HPDE6-E6E7 (cell line): ENCODE measurements around the gene CAMKK2.
A peak's percentile ranks its signal among the peaks of the same experiment; 100 is the strongest.
"Not testable (repeated sequence)": the region's sequence is repeated elsewhere in the genome, so short reads cannot be mapped to it uniquely, and the experiment has no call there.

Experiments
- DNase-seq: peaks from one replicate; pipeline ENCODE4 v3.0.0; 2011; ENCODE audit warnings: missing footprints; ENCODE audit errors: extremely low spot score

Gene CAMKK2

DNA sequence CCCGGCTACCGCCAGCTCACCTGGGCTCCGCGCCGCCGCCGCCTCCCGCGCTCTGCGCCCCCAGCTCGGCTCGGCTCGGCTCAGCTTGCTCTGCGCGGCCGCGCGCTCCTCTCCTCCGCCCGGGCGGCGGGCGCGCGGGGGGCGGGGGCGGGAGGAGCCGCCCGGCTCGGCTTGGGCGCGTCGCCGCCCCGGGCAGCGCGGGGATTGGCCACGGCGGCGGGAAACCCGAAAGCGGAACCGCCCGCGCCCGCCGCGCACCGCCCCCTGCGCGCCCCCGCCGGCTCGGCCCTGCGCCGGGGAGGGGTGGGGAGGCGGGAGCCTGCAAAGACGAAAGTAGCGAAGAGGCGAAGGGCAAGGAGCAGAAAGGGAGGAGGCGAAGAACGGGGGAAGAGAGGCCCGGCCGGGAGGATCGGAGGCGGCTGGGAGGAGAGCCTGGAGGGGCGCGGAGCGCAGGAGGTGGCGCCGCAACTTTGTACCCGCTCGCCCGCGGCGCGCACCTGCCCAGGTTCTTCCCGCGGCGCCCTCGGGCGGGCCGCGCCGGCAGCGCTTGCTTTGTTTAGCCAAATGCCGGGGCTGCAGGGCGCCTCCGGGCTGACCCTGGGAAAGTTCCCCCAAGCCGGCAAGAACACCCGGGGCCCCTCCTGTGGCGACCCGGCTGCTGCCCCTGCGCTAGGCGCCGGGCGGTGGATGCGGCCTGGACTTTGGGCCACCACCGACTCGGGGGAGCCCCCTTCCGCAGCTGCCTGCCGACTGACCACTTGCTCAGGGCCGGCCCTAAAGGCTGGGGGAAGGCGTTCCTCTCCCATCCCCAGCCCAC is at the start of gene CAMKK2:
Gene CAMKK2, minus strand, starts transcription at position 92 of the 817 bp plus-strand sequence. CDS start 22,183 bp downstream, outside the sequence.
- DNase-seq: peak; percentile 85

- DNase-seq: no peak
Observed at GRCh38 chr12:121345151-121345815, 48.8 kb upstream of the CAMKK2 start.

- no peak for DNase-seq
Observed at GRCh38 chr12:121344506-121344905, 48.0 kb upstream of the CAMKK2 start.

GRCh38 chr12:121337416-121337815 is 40.9 kb upstream of the CAMKK2 start:
- no peak for DNase-seq

DNA sequence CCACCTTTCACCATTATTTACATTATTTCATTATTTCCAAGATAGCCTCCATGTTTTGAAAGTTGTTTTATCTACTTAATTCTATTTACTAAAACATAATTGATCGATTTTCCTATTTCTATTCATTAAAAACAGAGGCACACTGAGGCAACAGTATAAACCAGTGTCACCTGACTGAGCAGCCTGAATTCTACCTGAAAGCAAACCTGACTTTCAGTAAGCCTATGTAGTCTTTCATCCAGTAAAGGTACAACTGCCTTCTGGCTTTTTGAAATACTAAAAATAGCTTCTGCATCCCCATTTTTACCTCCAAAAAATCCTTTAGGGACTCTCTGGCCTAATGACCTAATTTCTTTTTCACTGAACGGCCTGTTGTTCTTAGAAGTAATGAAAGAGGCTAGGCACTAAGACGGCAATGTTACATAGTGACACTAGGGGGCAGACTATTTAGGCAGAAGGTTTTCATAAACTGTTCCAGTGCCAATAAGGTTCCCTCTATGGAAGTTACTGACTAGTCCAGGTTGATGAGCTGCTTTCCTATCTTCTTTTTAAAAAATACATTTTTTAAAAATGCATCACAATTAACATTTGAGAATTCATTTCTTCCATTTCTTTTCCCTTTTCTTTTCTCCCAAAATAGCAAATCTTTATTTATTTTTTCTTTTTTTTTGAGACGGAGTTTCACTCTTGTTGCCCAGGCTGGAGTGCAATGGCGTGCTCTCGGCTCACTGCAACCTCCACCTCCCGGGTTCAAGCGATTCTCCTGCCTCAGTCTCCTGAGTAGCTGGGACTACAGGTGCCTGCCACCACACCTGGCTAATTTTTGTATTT is 38.2 kb upstream of the CAMKK2 start:
- DNase-seq: peak; percentile 40

DNA sequence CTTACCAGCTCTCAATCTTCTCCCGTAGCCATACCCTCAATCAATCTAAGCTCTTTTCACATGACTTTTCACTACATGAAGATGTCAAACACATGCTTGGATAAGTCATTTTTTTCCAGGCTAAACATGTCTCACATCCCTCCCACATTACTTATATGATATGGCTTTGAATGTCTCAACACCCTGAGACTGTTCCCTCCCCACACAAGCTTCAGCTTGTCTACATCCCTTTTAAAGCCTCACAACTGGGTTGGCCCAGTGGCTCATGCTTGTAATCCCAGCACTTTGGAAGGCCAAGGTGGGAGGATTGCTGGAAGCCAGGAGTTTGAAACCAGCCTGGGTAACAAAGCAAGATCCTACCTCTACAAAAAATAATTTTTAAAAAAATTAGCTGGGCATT is 37.2 kb upstream of the CAMKK2 start:
- no peak for DNase-seq

DNA sequence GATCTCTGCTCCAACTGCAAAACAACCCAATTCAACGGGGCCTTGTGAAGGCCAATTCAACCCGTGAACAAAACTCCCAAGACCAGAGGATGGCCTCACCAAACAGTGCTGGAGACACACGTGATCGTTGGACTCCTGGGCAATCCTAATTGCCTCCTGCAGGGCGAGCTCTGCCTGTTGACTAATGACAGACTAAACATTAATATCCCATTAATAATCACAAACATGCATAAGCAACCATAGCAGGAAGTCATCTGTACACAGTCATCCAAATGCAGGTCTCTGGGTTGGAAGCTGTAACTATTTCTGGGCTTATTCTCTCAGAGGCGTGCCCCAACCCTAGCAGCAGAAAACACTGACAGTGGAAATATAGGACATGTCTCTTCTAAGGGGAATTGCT is 34.7 kb upstream of the CAMKK2 start:
- no peak for DNase-seq

- DNase-seq: no peak
Observed at GRCh38 chr12:121330692-121331091, 34.2 kb upstream of the CAMKK2 start.

DNA sequence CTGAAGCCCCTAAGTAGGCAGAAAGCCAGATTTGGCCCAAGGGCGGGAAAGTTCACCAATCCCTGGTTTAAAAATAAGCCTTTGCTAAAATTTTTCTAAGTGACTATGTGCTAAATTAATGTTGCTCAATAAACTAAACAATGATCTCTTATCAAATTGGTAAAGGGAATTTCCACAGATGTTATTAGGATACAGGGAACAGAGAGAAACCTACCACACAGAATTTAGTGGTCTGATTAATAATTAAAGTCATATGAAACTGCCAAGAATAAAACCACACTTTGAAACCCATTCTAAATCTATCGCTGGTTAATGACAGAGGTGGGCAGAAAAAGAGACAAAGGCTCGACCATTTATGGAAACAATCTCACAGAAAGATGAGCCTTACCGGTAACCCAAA is 33.7 kb upstream of the CAMKK2 start:
- no peak for DNase-seq

- no peak for DNase-seq
Observed at GRCh38 chr12:121328620-121329019, 32.1 kb upstream of the CAMKK2 start.

DNA sequence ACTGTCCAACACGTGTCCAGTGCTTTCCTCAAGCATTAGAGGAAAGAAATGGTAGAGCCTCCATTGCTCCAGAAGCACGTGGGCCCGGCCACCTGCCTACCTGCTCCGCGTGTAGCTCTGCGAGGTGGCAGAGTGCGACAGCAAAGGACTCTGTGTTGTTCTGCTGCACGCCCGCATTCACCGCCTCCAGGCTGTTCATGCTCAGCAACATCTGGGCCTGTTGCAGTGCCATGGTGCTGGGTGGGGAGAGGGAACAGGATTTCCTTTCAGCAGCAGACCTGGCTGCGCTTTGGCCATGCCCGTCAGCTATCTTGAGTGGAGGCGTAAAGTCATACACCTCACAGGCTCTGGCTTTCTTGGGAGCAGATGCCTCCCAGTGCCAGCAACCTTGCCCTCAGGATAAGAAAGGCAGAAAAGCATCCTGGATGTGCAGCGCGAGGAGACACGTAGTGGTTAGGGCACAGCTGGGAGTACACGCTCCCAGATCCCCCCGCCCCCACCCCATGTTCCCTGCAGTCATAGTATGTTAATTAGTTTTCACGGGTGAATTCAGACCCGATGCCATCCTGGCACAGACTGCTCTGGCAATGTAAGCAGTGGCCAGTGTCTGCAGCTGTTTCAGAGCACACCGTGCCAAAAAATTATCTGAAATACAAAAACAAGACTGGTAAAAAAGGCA is 30.6 kb upstream of the CAMKK2 start:
- no peak for DNase-seq

DNA sequence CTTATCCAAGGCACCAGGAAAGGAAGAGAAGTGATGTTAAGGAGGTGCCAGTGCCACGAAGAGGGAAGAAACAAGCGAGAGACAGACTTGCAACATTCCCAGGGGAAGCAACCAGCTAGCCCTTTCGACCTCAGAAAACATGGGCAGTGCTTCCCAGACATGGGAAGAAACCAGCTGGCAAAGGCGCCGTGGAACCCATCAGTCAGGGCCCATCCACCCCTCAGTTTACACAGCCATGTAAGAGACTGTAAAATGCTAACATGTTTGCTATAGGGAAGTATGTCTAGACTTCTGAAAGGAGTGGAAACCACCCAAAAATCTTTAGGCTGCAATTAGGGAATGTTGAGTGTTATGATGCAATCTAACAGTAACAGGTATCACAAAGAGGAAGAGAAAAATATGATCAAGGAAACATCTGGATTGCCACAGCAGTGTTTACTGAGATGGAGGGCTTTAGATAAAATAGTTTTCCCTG is 29.4 kb upstream of the CAMKK2 start:
- DNase-seq: no peak

GRCh38 chr12:121323908-121324307 is 27.4 kb upstream of the CAMKK2 start:
- DNase-seq: no peak

- DNase-seq: no peak
Observed at GRCh38 chr12:121318121-121318520, 21.6 kb upstream of the CAMKK2 start.

DNA sequence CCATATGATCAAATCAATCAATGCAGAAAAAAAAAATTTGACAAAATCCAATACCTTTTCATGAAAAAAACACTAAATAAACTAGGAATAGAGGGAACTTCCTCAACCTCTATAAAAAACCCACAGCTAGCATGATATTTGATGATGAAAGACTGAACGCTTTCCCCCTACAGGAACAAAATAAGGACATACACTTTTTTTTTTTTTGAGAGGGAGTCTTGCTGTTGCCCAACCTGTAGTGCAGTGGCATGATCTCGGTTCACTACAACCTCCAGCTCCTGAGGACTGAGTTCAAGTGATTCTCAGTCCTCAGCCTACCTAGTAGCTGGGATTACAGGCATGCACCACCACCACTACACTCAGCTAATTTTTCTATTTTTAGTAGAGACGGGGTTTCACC is 17.9 kb upstream of the CAMKK2 start:
- DNase-seq: no peak

- not testable (repeated sequence) for DNase-seq
Observed at GRCh38 chr12:121310231-121310630, 13.7 kb upstream of the CAMKK2 start.

DNA sequence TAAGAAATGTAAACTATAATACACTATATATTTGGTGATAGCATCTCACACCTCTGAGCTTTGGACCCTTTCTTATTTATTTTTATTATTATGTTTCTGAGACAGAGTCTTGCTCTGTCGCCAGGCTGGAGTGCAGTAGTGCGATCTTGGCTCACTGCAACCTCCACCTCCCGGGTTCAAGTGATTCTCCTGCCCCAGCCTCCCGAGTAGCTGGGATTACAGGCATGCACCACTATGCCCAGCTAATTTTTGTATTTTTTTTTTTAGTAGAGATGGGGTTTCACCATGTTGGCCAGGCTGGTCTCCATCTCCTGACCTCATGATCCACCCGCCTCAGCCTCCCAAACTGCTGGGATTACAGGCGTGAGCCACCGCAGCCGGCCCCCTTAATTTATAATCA is 10.9 kb upstream of the CAMKK2 start:
- DNase-seq: not testable (repeated sequence)

GRCh38 chr12:121304306-121304705 is 7.8 kb upstream of the CAMKK2 start:
- no peak for DNase-seq

DNA sequence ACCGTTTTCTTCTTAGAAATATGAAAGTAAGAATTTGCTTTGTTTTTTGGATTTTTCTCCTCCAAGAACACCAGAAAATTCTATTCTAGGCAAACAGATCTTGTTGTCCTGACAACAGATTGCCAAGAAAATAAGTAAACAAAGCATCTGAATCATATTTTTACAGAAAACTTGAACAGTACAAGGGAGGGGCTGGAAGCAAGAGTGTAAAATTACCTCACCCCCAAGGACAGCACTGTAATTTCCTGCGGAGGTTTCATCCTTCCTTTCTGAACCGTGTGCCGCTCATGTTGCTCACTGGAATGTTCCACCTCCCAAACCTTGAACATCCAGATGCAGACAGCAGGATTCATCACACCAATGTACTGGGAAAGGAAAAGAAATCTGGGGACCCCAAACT is 5.4 kb upstream of the CAMKK2 start:
- DNase-seq: no peak

DNA sequence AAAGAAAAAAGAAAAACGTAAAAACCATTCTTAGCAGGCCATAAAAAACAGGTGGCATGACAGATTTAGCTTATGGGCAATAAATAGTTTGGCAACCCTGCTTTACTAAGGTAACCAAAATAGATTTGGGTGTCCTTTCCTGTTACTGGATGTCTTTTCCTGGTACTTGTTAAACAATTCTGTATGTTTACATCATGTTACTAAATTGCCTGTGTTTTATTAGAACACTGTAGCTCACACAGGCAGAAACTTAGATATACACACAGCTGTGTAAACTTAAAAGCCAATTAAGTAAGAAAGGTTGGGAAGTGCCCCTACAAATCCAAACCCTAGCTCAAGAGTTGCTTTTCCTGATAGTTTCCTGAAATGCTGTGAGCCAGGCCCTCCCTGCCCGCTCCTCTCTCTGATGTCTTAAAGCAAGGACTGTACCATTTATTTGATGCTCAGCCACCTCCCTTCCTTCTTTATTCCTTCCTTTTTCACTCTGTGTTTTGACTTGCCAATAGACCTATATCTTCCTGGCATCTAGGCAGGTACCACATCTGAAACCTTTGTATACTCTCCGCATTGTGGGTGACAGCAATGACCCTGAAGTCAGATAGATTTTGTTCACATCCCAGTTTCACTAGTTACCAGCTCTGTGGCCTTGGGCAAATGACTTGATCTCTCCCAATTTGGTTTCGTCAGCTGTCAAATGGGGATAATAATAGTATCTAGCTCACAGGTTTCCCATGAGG is 3.7 kb upstream of the CAMKK2 start:
- no peak for DNase-seq

DNA sequence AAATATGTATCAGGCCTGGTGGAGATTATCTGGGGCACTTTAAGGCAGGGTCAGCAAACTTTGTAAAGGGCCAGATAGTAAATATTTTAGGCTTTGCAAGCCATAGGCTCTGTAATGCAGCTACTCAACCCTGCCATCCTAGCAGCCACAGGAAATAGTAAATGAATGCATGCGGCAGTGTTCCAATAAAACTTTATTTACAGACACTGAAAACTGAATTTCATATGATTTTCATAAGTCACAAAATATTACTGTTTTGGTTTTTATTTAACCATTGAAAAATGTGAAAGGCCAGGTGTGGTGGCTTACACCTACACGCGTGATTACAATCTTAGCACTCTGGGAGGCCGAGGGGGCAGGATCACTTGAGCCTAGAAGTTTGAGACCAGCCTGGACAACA is 3.2 kb upstream of the CAMKK2 start:
- DNase-seq: no peak
